BJ (cell line): Measurements from ENCODE around the gene TEX29. TPM values are rescaled to one million over a fixed set of nuclear protein-coding genes. Genes with fewer than 3 reads are reported as not detected.

Source experiments
- CTCF ChIA-PET: fragments of 350-600 bp; formaldehyde crosslinking; extraction: SDS; loops from one replicate; lab custom pipeline; 2021; ENCODE audit warnings: antibody characterized with exemption, inconsistent platforms; lab: Yijun Ruan, JAX
- POLR2A ChIA-PET: fragments of 300-600 bp; sonication (Branson Sonifier 250); formaldehyde crosslinking; extraction: SDS; loops from one replicate; lab custom pipeline; 2021; ENCODE audit warnings: antibody characterized with exemption; lab: Charles Lee
- DNase-seq: peaks from one replicate; pipeline ENCODE4 v3.0.0-alpha.2; 2011; ENCODE audit warnings: low read depth
- H3K27me3 ChIP-seq: 2 replicates; pipeline ENCODE4 v1.6.0; 2011; ENCODE audit warnings: low read length; ENCODE audit not compliant: control insufficient read depth, insufficient read depth
- H3K36me3 ChIP-seq: 2 replicates; pipeline ENCODE4 v1.5.1; 2011; ENCODE audit warnings: low read length; ENCODE audit not compliant: control insufficient read depth, insufficient read depth
- H3K4me3 ChIP-seq: 2 replicates; pipeline ENCODE4 v1.5.1; 2011; ENCODE audit warnings: low read depth, mild to moderate bottlenecking, control low read depth, low read length
- polyA plus RNA-seq: library from polyadenylated mRNA; depleted of rRNA; stranded (reverse); fragments of >200 nt; gene quantifications from 2 replicates; pipeline ENCODE4 v1.2.3, GENCODE V29; 2011
- TF ChIP-seq, protein P1 (sequence below): IDR thresholded peaks from 2 replicates; pipeline ENCODE4 v1.5.1; 2011; ENCODE audit warnings: low read depth, mild to moderate bottlenecking, control low read depth, inconsistent platforms, low read length, moderate library complexity; ENCODE audit not compliant: insufficient read depth

The TEX29 gene
- polyA plus RNA-seq, 1 experiment = 0.17 TPM

DNA sequence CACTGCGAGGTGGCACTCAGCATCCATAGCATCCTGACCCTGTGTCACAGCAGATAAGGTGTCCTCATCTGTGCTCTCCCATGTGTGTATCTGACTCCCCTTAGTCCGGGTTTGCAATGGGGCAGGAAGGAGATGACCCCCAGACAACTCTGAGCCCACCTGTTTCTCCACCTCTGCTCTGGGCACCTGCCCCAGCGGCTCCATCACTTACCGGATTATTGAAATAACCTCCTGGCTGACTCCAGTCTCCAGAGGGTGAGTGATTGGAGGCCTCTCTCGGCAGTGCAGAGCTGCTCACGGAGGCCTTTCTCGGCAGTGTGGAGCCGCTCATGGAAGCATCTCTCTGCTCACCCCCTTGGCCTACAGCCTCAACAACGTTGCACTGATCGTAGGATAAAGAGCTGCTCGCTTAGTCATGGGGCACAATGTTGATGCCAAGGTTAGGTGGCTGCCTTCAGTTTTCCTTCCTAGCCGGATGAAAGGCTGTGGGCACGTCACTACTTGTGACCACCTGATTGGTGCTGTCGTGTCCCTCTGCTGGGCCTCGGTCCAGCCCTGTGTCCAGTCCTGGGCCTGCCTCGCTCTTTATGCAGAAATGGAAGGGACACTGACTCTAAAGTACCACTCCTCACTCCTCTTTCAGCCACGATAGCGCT lies 67.6 kb downstream of the TEX29 start:
- Histone ChIP-seq H3K36me3 (no peaks in the 10 kb centered on the region), H3K27me3 (no peaks in the 10 kb centered on the region), H3K4me3 (no peak overlapping the region)
- ChIA-PET POLR2A (no interaction called here), CTCF (no interaction called here)
- TF ChIP-seq, protein P1, sequence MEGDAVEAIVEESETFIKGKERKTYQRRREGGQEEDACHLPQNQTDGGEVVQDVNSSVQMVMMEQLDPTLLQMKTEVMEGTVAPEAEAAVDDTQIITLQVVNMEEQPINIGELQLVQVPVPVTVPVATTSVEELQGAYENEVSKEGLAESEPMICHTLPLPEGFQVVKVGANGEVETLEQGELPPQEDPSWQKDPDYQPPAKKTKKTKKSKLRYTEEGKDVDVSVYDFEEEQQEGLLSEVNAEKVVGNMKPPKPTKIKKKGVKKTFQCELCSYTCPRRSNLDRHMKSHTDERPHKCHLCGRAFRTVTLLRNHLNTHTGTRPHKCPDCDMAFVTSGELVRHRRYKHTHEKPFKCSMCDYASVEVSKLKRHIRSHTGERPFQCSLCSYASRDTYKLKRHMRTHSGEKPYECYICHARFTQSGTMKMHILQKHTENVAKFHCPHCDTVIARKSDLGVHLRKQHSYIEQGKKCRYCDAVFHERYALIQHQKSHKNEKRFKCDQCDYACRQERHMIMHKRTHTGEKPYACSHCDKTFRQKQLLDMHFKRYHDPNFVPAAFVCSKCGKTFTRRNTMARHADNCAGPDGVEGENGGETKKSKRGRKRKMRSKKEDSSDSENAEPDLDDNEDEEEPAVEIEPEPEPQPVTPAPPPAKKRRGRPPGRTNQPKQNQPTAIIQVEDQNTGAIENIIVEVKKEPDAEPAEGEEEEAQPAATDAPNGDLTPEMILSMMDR = no peak
- no peak for DNase-seq

DNA sequence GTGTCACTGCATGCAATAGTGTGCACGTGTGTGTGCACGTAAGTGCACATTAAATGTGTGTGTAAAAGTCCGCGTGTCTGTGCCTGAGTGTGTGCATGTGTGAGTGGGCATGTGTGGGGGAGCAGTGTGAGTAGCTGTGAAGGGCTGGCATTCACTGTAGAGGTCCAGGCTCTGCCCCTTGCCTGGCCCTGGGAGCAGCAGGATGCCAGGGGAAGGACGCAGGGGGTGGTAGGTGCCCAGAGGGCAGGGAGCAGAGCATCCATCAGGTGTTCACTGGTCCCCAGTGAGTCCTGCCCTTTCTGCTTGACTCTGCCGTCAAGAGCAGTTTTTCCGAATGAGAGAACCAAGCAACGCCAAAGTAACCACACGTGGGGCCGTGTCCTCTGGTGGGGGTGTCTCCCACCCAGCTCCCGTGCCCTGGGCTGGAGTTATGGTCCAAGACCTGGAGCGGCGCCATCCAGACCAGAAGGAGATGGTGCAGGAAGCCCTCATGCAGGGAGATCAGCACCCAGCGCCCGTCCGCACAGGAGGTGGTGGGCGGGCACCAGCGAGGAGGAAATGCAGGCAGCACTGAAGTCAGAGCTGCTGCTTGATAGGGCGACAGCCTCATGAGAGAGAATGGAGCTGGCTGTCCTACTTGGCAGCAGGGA lies 68.5 kb downstream of the TEX29 start:
- ChIA-PET CTCF (no interaction called here), POLR2A (no interaction called here)
- TF ChIP-seq, protein P1 = no peak
- no peak for DNase-seq
- Histone ChIP-seq H3K27me3 (no peaks in the 10 kb centered on the region), H3K4me3 (no peak overlapping the region), H3K36me3 (no peaks in the 10 kb centered on the region)

DNA sequence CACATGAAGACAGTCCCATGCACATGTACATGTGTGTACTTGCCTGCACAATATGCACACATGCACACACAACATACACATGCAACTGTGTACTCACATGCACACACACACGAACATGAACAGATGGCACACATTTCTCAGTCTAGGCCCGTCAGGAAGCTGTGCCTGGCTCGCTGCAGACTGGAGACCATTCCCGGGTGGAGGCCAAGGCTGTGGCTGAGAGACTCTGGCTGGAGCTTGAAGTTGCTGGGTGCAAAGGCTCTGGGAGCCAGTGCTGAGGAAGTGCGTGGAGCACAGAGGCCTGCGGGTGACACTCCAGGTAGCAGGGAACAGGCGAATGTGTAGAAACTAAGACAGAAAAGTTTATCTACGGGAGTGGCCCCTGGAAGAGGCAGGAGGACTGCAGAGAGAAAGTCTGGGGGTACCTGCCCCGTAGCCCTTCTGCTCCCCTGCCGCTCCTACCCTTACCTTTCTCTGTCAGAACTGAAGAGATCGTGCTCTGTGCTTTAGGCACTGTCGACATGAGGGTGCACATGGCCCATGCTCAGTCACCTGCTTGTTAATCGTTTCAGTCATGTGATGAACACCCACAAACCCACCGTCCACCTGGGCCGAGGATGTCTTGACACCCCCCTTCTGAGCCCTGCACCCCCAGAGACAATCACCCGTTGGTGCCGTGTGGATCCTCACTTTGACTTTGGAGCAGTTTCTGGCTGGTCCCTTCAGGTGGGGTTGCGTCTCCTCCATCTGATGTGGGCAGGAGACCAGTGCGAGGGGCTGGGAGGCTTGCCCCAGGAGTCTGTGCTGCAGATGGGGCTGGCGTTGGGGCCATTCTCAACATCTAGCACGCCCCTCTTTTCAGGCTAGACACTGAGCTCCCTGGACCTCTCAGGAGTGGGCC lies 69.4 kb downstream of the TEX29 start:
- Histone ChIP-seq H3K36me3 (no peaks in the 10 kb centered on the region), H3K4me3 (no peak overlapping the region), H3K27me3 (no peaks in the 10 kb centered on the region)
- POLR2A ChIA-PET = no interaction called here
- no peak for DNase-seq
- CTCF ChIA-PET = no interaction called here
- TF ChIP-seq, protein P1 = no peak

DNA sequence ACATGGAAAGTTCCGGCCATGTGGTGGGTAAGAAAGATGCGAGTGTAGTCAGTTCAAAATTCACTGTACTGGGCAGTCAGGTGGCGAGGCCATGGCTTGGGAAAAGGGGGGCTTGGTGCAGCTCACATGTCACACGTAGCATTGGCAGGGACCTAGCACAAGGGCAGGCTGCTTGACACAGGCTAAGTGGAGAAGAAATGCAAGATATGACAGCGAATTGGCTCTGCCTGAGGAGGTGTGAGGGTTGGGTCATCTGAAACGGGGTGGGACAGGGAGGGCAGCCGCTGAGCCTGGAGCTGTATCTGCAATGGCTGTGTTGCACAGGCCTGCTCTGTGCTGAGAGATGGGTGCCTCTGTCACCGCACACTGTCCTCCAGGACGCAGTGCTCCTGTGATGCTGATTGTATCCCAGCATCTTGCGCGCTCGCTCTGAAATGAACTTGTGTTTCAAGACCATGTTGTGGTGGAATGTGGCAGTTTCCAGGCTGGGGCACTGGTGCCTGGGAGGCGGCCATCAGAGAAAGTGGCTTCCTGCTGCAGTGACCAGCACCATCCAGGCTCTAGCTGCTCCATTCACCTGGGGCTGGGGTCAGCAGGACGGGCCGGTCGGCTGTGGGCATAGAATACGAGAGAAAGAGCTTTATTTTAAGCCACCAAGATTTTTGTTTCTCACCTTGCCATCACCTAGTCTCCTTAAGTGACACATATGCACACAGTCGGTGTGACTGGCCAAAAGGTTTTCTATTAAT lies 70.3 kb downstream of the TEX29 start:
- ChIA-PET POLR2A (no interaction called here), CTCF (no interaction called here)
- Histone ChIP-seq H3K36me3 (no peaks in the 10 kb centered on the region), H3K4me3 (no peak overlapping the region), H3K27me3 (no peaks in the 10 kb centered on the region)
- TF ChIP-seq, protein P1 = no peak
- no peak for DNase-seq
